GM21515 (cell line): ENCODE data around the gene PRSS57.
A peak's percentile ranks its signal among the peaks of the same experiment; 100 is the strongest.

ENCODE experiments used
- ATAC-seq: cut with Tn5 transposase; IDR thresholded peaks from one replicate; pipeline ENCODE4 v1.9.1; 2021; ENCODE audit not compliant: unreplicated experiment

Gene PRSS57

GRCh38 chr19:639253-640160, 55.7 kb downstream of the PRSS57 start, which contains the start of gene FGF22:
FGF22 (plus strand) TSS chr19:639879; CDS start chr19:639926, 47 bp downstream.
- peak; percentile 46 for ATAC-seq

- ATAC-seq: no peak
Measured at GRCh38 chr19:638906-639252, 56.4 kb downstream of the PRSS57 start.
